H1 (cell line): ENCODE measurements around the gene DIP2C. TPM values are rescaled to one million over a fixed set of nuclear protein-coding genes. Genes with fewer than 3 reads are reported as not detected.

ENCODE experiments used
- BACH1 ChIP-seq: IDR thresholded peaks from 2 replicates; pipeline ENCODE4 v1.6.1; 2012; ENCODE audit warnings: low read length, improper control_type of control experiment
- BCL11A ChIP-seq, 2 experiments: IDR thresholded peaks; one replicate each; pipeline ENCODE4 v1.6.1; 2011; ENCODE audit warnings: low read depth in 2 of 2, low read length in 2 of 2, mild to moderate bottlenecking in 2 of 2
- MAFK ChIP-seq: IDR thresholded peaks from 2 replicates; pipeline ENCODE4 v1.6.1; 2012; ENCODE audit warnings: low read depth, mild to moderate bottlenecking, improper control_type of control experiment, low read length
- polyA plus RNA-seq, 7 experiments: library from polyadenylated mRNA; depleted of rRNA in 3 of 7; stranded (reverse) in 5 of 7; unstranded in 2 of 7; fragments of >200 nt in 5 of 7; fragments of 200-250 nt in 2 of 7; gene quantifications; 1 replicate in 5 of 7; 2 replicates in 1 of 7; 4 replicates in 1 of 7; pipeline versions ENCODE4 v1.2.1 to v1.2.3, GENCODE V29; 2011 to 2013; ENCODE audit warnings: missing spikeins in 2 of 7, mixed read lengths in 2 of 7
- total RNA-seq: library from RNA; stranded (reverse); fragmentation: NEBNext Ultra II Directional; extraction: Animal tissue kit (Norgen Biotek cat#: 25700); gene quantifications from 2 replicates; pipeline ENCODE4 v1.2.1, GENCODE V29; 2021

DIP2C gene
- total and polyA plus RNA-seq, 2 of the 8 experiments (the other 6 are each of a cell fraction or from before 2014, with no cell fraction given): 3.8 to 9.3 TPM

- TF ChIP-seq BACH1: no peak
- TF ChIP-seq MAFK: no peak
- TF ChIP-seq BCL11A (IDR thresholded peaks at IDR 0.05; ENCODE audit: low read depth in 2 of 2, low read length in 2 of 2): no peak
These were observed 283.8 kb downstream of the DIP2C start (continued) for GRCh38 chr10:405648-406047.
